MM.1S (cell line): ENCODE results near the gene TENT5C.

Experiments used
- EZH2 ChIP-seq: fragments of 300-600 bp; sonication (generic); optimal IDR thresholded peaks from 2 replicates; pipeline ENCODE3; 2017; ENCODE audit warnings: low read depth, mild to moderate bottlenecking, antibody characterized with exemption, low read length, mixed read lengths
- EZH2phosphoT487 ChIP-seq: fragments of 300-600 bp; sonication (generic); IDR thresholded peaks from 2 replicates; pipeline ENCODE4 v1.6.1; 2018; ENCODE audit warnings: antibody characterized with exemption, low read length
- TF ChIP-seq, protein P1 (sequence below): fragments of 300-600 bp; sonication (generic); IDR thresholded peaks from 2 replicates; pipeline ENCODE4 v1.5.1; 2016; ENCODE audit warnings: antibody characterized with exemption, low read length, mixed read lengths

DNA sequence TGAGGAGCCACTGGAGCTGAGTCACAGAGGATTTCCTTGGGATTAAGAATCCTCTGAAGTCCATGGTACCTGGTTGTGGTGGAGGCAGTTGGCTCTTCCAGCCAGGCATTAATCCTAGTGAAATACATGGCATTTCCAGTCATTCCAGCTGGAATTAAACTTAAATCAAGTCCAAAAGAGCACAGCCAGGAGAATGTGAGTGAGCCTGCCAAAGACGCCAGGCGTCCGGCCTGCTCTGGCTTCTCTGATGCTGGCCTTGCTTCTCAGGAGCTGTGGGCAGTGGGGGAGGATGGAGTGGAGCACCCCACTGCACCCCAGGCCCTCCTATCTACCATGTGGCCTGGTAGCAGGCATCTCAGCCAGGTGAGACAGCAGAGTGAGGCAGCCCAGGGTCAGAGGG lies 23.4 kb upstream of the TENT5C start:
- TF ChIP-seq EZH2phosphoT487, result no peak
- TF ChIP-seq EZH2, result no peak
- TF ChIP-seq, protein P1, sequence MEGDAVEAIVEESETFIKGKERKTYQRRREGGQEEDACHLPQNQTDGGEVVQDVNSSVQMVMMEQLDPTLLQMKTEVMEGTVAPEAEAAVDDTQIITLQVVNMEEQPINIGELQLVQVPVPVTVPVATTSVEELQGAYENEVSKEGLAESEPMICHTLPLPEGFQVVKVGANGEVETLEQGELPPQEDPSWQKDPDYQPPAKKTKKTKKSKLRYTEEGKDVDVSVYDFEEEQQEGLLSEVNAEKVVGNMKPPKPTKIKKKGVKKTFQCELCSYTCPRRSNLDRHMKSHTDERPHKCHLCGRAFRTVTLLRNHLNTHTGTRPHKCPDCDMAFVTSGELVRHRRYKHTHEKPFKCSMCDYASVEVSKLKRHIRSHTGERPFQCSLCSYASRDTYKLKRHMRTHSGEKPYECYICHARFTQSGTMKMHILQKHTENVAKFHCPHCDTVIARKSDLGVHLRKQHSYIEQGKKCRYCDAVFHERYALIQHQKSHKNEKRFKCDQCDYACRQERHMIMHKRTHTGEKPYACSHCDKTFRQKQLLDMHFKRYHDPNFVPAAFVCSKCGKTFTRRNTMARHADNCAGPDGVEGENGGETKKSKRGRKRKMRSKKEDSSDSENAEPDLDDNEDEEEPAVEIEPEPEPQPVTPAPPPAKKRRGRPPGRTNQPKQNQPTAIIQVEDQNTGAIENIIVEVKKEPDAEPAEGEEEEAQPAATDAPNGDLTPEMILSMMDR, result no peak
